GM21528 (cell line): ENCODE results near the gene CDC14A.

ENCODE experiments used
- ATAC-seq: cut with Tn5 transposase; IDR thresholded peaks from one replicate; pipeline ENCODE4 v1.9.1; 2021; ENCODE audit warnings: mild to moderate bottlenecking, moderate library complexity; ENCODE audit not compliant: unreplicated experiment, low FRiP score

The CDC14A gene

GRCh38 chr1:100565937-100566699, 213.8 kb downstream of the CDC14A start:
- ATAC-seq, result no peak

DNA sequence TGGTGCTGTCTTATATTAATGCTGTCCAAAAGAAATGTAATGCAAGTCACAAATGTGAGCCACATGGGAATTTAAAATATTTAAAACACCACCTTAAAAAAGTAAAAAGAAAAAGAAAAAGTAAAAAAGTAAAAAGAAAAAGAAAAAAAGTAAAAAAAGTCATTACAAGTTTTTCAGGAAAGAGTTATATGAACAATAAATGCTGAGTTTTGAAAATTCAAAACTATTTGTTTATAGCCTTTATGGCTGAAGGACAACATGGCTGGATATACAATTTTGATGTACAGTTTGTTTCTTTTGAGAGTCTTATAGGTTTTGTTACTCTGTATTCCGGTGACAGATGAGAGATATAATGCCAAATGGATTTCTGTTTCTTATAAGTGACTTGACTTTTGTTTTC, 214.8 kb downstream of the CDC14A start:
- ATAC-seq, result no peak
